Large intestine (tissue), 3 donors: Measurements from ENCODE around the gene DDX10. TPM values are rescaled to one million over a fixed set of nuclear protein-coding genes. Genes with fewer than 3 reads are reported as not detected.

Source experiments
- DNase-seq, 2 donors: peaks; one replicate each; pipeline versions ENCODE4 v3.0.0 to v3.0.0-alpha.2; 2013
- H3K27ac ChIP-seq: one replicate; pipeline ENCODE4 v1.5.1; 2013; ENCODE audit warnings: low read length
- H3K27me3 ChIP-seq: 2 replicates; pipeline ENCODE4 v1.6.1; 2013; ENCODE audit warnings: low read length; ENCODE audit not compliant: control insufficient read depth, insufficient read depth
- H3K36me3 ChIP-seq: 2 replicates; pipeline ENCODE4 v1.6.1; 2013; ENCODE audit warnings: low read length; ENCODE audit not compliant: control insufficient read depth, insufficient read depth
- H3K4me1 ChIP-seq: one replicate; pipeline ENCODE4 v1.6.1; 2013; ENCODE audit warnings: low read length; ENCODE audit not compliant: control insufficient read depth, insufficient read depth
- H3K4me3 ChIP-seq: one replicate; pipeline ENCODE4 v1.5.1; 2013; ENCODE audit warnings: low read length
- H3K9me3 ChIP-seq: one replicate; pipeline ENCODE4 v1.6.1; 2013; ENCODE audit warnings: mild to moderate bottlenecking, low read depth, low read length, moderate library complexity; ENCODE audit not compliant: control insufficient read depth
- WGBS: methylation state at CpG from one replicate; pipeline ENCODE4 v1.1.5; 2013; ENCODE audit warnings: low lambda C conversion rate; ENCODE audit not compliant: insufficient coverage; 5-methylcytosine and 5-hydroxymethylcytosine counted together
- polyA plus RNA-seq: library from polyadenylated mRNA; unstranded; fragments of 120-200 nt; gene quantifications from one replicate; pipeline ENCODE4 v1.2.1, GENCODE V29; 2013

Gene DDX10
- polyA plus RNA-seq, 1 donor = 17.8 TPM

- DNase-seq = no peak
- Histone ChIP-seq H3K4me1 (no peaks in the 10 kb centered on the region), H3K4me3 (no peak overlapping the region), H3K27ac (no peak overlapping the region), H3K36me3 (no peaks in the 10 kb centered on the region), H3K27me3 (no peaks in the 10 kb centered on the region), H3K9me3 (no peaks in the 10 kb centered on the region)
- WGBS = 100% methylated on average over 1 of the region's 5 CpGs
These were observed 200.5 kb downstream of the DDX10 start for GRCh38 chr11:108865406-108865805.

GRCh38 chr11:108866781-108867180 is 201.9 kb downstream of the DDX10 start:
- H3K4me3 ChIP-seq = no peak overlapping the region
- H3K36me3 ChIP-seq = no peaks in the 10 kb centered on the region
- H3K27ac ChIP-seq = no peak overlapping the region
- no peaks in the 10 kb centered on the region for H3K4me1 ChIP-seq
- H3K27me3 ChIP-seq = no peaks in the 10 kb centered on the region
- WGBS = 100% methylated on average over 1 of the region's 2 CpGs
- DNase-seq = no peak
- H3K9me3 ChIP-seq = no peaks in the 10 kb centered on the region

- Histone ChIP-seq H3K27ac (no peak overlapping the region), H3K4me3 (no peak overlapping the region), H3K27me3 (no peaks in the 10 kb centered on the region), H3K36me3 (no peaks in the 10 kb centered on the region), H3K4me1 (no peaks in the 10 kb centered on the region), H3K9me3 (no peaks in the 10 kb centered on the region)
- no CpG with 5 or more reads among the region's 4 CpGs for whole genome bisulfite sequencing
- peak in 1 of 2 donors; percentile 9 for DNase-seq
These were observed 205.6 kb downstream of the DDX10 start for GRCh38 chr11:108870373-108871020.

GRCh38 chr11:108871152-108871551 is 206.3 kb downstream of the DDX10 start:
- no peak overlapping the region for H3K4me3 ChIP-seq
- H3K9me3 ChIP-seq = no peaks in the 10 kb centered on the region
- H3K4me1 ChIP-seq = no peaks in the 10 kb centered on the region
- no peak overlapping the region for H3K27ac ChIP-seq
- no peaks in the 10 kb centered on the region for H3K36me3 ChIP-seq
- H3K27me3 ChIP-seq = no peaks in the 10 kb centered on the region
- DNase-seq = no peak

GRCh38 chr11:108871867-108872266 is 207.0 kb downstream of the DDX10 start:
- Histone ChIP-seq H3K36me3 (no peaks in the 10 kb centered on the region), H3K27ac (no peak overlapping the region), H3K27me3 (no peaks in the 10 kb centered on the region), H3K9me3 (no peaks in the 10 kb centered on the region), H3K4me3 (no peak overlapping the region), H3K4me1 (no peaks in the 10 kb centered on the region)
- WGBS = 100% methylated on average over 1 of the region's 2 CpGs
- DNase-seq = no peak

- no peaks in the 10 kb centered on the region for H3K27me3 ChIP-seq
- 100% methylated on average over 1 of the region's 3 CpGs for WGBS
- no peak for DNase-seq
These were observed 208.0 kb downstream of the DDX10 start for GRCh38 chr11:108872781-108873291.

GRCh38 chr11:108873310-108873709 is 208.4 kb downstream of the DDX10 start:
- Histone ChIP-seq H3K27me3 (no peaks in the 10 kb centered on the region), H3K9me3 (no peaks in the 10 kb centered on the region), H3K4me3 (no peak overlapping the region), H3K4me1 (no peaks in the 10 kb centered on the region), H3K27ac (no peak overlapping the region), H3K36me3 (no peaks in the 10 kb centered on the region)
- no peak for DNase-seq
- WGBS = 92% methylated on average over 2 of the region's 2 CpGs

More at GRCh38 chr11:108872781-108873291, 208.0 kb downstream of the DDX10 start:
- Histone ChIP-seq H3K9me3 (no peaks in the 10 kb centered on the region), H3K27ac (no peak overlapping the region), H3K4me1 (no peaks in the 10 kb centered on the region), H3K36me3 (no peaks in the 10 kb centered on the region), H3K4me3 (no peak overlapping the region)

GRCh38 chr11:108873941-108874340 is 209.1 kb downstream of the DDX10 start:
- H3K36me3 ChIP-seq = no peaks in the 10 kb centered on the region
- no peak for DNase-seq
- H3K27ac ChIP-seq = no peak overlapping the region
- H3K4me1 ChIP-seq = no peaks in the 10 kb centered on the region
- H3K9me3 ChIP-seq = no peaks in the 10 kb centered on the region
- no peak overlapping the region for H3K4me3 ChIP-seq
- no peaks in the 10 kb centered on the region for H3K27me3 ChIP-seq
- WGBS = 100% methylated on average over 3 of the region's 4 CpGs

GRCh38 chr11:108875134-108875533 is 210.3 kb downstream of the DDX10 start:
- WGBS = no CpG with 5 or more reads among the region's 2 CpGs
- no peaks in the 10 kb centered on the region for H3K9me3 ChIP-seq
- H3K4me1 ChIP-seq = no peaks in the 10 kb centered on the region
- H3K27me3 ChIP-seq = no peaks in the 10 kb centered on the region
- H3K36me3 ChIP-seq = no peaks in the 10 kb centered on the region
- DNase-seq = no peak
- no peak overlapping the region for H3K4me3 ChIP-seq
- no peak overlapping the region for H3K27ac ChIP-seq

- H3K27ac ChIP-seq = no peak overlapping the region
- WGBS = 87% methylated on average over 2 of the region's 2 CpGs
- H3K4me1 ChIP-seq = no peaks in the 10 kb centered on the region
- DNase-seq = no peak
- H3K27me3 ChIP-seq = no peaks in the 10 kb centered on the region
- no peak overlapping the region for H3K4me3 ChIP-seq
- no peaks in the 10 kb centered on the region for H3K9me3 ChIP-seq
- H3K36me3 ChIP-seq = no peaks in the 10 kb centered on the region
These were observed 212.3 kb downstream of the DDX10 start for GRCh38 chr11:108877178-108877577.

- no peak overlapping the region for H3K4me3 ChIP-seq
- no peaks in the 10 kb centered on the region for H3K4me1 ChIP-seq
- H3K27ac ChIP-seq = no peak overlapping the region
- H3K9me3 ChIP-seq = no peaks in the 10 kb centered on the region
- 67% methylated on average over 3 of the region's 5 CpGs for WGBS
- no peak for DNase-seq
- no peaks in the 10 kb centered on the region for H3K36me3 ChIP-seq
- no peaks in the 10 kb centered on the region for H3K27me3 ChIP-seq
These were observed 215.6 kb downstream of the DDX10 start for GRCh38 chr11:108880510-108880909.
